Activated CD4-positive, alpha-beta T cell treated with anti-CD3 and anti-CD28 coated beads, Interleukin-2, amount 50 U/mL, for 4 hours (primary cell): ENCODE data around the gene IGFBP2.

ENCODE experiments used
- DNase-seq, 2 experiments: peaks; one replicate each; pipeline ENCODE4 v3.0.0-alpha.2; 2020

Gene IGFBP2

DNA sequence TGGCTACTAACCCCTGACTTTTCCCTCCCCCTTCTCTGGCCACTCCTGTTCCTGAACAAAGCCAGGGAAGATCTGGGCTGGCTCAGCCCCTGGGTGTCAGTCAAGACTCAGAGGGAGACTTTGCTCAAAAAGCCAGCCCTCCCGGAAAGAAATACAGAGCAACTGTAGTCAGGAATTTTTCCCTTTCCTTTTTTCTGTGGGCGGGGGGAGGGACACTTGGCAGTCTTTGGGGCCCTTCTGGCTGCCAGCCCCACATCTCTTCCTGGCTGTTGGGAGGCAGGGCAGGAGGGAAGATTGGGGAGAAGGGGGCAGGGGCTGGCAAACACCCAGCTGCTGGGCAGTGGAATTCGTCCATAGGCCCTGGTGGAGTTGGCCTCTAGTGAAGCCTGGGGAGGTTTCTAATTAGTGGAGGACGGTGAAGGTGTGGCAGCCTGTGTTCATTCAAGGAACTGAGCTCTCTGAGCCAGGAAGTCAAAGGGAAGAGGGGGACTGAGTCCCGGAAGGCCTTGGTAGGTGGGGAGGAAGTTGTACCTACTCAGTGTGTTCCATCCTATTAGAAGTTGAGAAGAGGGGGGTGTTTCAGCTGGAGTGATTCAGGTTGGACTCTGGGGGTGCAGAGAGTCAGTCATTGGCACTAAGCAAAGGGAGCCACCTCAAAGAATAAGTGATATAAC lies 10.9 kb downstream of the IGFBP2 start:
- DNase-seq = no peak

DNA sequence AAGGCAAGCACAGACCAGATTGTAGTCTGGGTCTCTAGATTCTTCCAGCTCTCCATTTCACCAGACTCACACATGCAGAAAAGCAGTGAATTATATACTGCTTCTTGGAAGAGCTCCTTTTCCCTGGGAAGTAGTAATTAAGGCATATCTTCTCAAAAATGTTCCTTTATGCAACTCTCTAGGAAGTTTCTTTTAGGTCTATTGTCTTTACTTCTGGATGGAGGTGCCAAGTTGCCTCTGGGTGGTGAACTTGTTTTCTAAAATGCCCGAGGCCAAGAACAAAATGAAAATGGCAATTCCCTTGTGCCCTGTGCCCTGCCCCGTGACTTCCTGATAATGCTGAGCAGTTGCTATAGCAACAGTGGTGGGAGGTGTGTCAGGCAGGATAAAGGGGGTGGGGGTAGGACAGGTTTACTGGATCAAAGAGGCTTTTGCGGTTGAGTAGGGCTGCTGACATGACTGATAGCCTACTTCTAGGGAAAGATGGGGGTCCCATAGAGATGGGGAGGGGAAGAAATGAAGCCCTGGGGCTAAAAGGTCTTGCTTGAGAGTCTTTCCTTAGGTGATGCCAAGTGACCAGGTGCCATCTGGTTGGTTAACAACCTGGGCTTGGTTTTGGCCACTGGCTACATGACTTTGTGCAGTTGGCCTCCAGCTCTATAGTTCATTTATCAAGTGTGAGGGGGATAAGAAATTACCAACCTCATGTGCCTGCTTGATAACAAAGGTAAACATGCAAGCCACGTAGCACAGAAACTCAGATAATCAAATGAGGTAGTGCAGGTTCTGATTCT lies 11.8 kb downstream of the IGFBP2 start:
- DNase-seq = no peak

DNA sequence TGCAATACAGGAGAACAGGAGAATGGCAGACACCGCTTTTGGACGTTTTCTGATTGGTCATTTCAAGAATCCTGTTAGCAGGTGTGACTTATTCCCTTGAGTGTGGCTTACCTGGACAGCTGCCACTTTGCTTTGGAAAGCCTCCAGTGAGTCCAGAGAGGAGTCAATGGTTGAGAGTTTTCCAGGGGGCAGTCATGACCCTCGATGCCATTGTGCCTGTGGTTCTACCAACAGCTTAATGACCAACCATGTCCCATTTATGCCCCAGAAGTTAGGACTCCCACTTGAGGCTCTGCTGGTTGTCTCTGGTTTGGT lies 12.4 kb downstream of the IGFBP2 start:
- no peak for DNase-seq

DNA sequence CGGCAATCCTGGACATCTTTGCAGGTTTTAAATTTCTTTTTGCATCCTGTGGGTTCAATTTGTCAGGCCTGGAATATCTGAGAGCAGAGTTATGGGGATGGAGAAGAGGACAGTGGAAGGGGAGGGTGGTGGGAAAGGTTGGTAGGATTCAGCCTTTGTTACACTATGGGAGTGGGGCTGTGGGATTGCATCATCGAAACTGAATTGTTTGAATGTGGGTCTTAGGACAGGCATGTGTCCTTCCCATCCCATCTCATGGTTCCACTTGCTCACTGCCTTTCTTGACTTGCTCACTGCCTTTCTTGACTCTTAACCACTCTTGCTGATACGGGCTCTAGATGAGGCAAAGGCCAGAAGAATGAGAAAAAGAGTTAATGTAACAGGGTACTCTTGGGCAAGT lies 12.9 kb downstream of the IGFBP2 start:
- no peak for DNase-seq

DNA sequence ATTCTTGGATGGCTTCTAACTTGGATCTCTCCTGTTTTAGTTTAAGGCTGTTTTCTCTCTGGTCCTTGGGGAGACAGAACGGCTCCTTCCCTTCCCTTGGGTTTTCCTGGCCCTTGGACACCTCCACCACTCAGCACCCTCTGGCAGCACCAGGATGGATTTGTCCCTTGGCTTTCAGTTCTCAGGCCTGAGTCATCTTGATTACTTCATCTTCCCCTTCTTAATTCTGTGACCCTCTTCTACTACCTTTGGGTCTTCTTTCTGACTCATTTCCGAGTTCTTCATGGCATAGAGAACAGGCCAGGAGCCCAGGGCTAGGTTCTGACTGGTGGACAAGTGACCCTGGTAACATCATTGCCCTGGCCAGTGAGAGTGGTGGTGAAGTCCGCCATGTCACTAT lies 14.9 kb downstream of the IGFBP2 start:
- DNase-seq = no peak

DNA sequence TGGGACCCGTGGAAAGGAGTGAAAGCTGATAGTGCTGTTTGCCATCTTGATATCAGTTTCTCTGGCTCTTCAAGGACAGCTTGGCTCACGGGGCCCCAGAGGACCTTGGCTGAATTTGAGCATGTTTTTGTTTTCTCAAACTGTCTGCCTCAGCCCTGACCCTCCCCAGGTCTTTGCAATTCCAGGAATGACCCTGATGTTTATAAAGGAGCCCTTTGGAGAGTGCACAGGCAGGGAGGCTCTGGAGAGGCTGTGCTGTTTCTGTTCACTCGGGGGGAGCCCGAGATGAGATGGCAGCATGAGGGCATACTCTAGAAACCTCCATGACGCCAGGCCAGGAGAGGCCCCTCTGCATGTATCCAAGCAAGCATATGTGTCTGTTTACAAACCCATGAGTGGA lies 16.4 kb downstream of the IGFBP2 start:
- DNase-seq = no peak

DNA sequence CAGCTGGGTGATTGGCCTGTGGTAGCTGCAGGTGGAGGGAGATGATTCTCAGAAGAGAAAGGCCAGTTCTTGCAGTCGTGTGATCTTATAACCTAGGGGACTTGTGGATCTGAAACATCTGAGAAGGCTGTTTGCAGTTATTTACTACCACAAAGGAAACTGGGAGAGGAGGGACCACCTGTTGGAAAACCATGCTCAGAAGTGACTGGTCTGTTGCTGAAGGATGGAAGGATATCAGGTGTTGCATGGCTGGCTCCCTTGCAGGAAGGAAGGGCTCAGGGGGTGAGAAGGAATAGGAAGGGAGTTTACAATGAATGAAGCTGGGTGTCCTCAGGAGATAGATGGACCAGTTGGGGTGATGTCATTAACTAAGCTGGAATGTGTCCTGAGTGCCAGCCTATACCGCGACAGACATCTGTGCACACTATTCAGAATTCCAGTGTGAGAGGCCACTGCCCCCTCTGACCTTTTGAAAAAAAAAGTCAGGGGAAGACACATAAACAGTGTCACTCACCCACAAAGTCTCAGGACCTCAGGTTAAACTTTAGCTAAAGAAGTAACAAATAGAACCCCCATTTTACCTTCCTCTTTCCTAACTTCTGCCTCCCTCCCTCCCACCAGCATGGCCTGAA lies 17.5 kb downstream of the IGFBP2 start:
- DNase-seq = no peak

DNA sequence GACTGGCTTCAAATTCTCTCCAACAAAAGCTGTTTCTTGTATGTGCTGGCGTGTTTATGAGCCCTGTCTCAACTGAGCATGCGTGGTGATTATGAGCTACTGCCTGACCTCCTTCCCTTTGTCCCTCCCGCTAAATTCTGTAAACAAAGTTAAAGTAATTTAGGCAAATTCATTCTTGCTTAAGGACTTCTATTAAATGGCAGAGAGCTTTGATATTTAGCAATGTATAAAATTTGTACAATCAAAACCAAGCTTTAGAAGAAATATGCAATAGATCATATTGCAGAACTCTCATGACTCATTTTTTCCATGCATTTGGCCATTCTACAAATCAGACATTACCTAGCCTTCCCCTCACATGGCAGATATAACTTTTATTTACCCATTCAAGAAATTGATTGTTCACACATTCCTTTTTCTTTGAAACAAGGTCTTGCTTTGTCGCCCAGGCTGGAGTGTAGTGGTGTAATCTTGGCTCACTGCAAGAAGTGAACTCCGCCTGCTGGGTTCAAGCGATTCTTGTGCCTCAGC lies 18.2 kb downstream of the IGFBP2 start:
- no peak for DNase-seq

DNA sequence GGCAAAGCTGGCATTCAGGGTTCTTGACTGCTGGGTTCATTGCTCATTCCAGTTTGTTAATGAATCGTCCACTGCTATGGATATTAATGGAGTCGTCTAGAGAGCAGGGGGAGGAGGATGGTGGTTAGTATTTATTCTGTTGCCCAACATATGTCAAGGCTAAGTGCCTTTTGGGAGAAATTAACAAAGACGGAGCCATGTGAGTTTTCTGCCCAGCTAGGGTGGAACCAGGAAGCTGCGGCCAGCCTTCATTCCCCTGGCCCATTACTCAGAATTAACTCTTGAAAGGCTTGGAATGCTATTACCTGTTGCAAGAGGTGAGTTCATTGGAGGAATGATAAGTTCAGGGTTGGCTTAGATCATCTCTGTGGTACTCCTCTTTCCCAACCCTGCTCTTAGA lies 19.3 kb downstream of the IGFBP2 start:
- DNase-seq = no peak

DNA sequence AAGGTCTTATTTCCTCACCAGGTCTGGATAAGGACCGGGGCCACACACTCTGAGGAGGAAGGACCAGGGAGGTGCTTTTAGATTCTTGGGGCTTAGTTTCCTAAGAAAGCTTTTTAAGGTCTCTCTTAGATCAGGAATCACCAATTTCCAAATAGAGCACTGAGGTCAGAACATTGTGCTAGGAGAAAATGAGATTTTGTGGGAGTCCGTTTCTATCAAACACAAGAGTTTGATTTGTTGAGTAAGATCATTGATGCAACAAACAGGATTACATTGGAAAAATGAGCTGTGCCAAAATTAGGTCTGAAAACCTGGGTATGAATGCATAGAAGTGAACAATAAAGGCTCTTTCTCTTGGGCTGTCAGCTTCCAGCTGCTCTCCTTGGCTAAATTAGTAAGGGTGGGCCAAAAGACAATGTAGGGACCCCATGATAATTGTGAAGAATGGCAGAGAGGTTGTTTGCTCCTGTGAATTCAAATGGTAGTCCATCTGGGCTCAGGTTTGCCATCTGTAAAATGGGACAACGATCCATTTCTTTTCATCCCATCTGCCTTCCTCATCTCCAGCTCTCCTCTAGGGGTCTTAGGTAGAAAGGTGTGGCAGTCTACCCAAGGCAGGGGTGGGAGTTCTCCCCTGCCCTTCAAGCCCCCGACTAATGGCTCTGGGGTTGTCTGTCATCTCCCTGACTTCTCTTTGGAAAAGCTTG lies 20.0 kb downstream of the IGFBP2 start:
- no peak for DNase-seq

DNA sequence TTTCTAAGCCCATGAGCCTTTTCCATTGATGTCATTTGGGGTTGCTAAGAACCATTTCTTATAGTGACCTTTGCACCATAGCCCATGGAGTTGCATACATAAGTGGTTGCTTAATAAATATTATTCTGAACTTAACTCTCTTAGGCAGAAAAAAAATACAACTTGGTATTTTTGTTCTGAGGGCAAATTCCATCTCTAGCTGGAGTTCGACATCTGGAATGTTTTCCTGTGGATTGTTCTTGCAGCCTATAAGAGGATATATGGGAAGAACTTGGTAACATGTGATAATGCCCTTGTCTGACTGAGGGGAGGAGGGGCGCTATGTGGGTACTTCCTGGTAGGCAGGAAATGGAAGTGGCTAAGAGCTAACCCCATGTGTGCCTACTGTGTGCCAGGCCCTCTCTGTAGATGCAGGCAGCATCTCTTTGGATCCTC lies 20.7 kb downstream of the IGFBP2 start:
- no peak for DNase-seq

DNA sequence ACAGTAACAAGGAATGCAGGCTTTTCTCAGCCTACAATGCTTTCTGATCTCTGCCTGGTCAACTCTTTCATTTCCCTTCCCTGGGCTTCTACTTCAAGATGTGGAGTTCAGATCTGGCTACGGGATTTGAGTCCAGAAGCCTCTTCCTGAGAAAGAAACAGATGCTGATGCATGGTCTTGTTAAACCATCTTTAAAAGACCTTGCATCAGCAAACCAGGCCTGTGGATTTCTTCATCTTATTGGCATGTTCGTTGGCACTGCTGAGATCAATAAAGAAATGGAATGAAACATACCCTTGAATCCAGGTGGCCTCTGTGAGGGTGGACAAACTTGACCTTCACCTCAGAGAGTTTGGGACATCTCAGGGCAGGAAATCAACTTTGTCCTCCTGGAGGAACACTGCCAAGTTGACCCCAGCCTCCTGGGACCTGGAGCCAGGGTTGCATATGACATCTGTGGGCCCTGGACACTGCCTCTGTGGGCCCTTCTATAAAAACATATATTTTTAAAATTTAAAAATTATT lies 21.4 kb downstream of the IGFBP2 start:
- DNase-seq = no peak

DNA sequence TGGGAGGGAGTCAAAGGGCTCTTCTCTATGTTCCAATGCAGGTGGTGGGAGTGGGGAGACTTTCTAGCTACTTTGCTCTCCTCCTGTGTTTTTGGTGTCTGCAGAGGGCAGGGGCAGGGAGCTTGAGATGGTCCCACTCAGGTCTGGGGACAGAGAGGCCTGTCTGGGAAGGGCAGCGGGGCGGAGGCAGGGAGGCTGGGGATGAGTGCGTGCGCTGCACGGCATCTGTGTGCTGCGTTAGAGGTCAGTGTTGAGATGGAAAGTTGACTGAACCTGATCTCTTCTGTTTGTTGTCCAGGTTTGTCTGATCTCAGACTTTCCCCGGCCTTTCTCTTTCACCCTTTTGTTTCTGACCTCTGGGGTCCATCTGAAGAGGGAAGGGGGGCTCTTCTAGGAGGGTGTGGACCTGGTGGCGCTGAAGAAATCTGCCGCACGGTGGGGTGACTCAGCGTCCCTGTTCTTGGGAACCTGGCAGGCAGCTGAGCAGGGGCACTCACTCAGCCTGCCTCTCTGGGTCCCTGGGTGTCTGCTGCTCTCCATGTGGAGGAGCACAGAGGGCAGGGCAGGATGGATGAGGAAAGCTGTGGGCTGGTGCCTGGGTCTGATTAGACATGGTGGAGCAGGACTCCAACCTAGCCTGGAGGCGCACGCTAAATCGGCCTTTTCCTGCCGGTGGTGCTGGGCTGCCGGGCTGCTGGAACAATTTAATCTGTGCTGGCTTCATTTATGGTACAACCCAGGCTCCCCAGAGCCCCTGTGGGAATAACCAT lies 24.1 kb downstream of the IGFBP2 start:
- no peak for DNase-seq

DNA sequence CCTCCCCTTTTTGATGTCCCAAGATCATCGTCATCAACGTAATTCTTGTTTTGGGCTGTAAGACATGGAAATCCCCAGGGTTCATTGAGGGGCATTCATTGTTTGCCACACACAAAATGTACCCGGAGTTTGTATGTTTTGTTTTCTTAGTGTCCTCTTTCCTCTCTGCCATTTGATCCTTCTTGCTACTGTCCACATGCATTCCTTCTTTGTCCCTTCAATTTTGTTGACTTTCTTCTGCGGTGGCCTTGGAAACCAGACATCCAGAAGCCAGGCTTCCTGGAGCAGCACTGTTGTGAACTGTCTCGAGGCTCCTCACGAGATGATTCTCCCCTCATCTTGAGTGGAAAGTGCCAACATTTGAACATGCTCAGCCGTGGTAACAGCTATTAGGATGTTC lies 24.8 kb downstream of the IGFBP2 start:
- DNase-seq = no peak

DNA sequence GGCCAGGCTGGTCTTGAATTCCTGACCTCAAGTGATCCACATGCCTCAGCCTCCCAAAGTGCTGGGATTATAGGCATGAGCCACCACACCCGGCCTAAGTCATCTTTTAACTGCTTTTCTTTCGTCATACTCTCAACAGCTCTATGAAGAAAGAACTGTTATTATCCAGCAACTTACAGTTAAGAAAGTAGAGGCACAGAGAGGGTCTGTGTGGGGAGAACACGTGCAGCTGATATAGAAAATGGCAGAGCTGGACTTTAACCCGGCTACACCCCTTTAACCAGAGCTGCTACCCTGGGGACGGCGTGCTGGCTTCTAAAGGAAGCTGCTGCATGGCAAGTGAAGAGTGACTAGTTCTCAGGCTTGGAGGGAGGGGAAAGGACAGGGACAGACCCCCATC lies 25.5 kb downstream of the IGFBP2 start:
- no peak for DNase-seq

DNA sequence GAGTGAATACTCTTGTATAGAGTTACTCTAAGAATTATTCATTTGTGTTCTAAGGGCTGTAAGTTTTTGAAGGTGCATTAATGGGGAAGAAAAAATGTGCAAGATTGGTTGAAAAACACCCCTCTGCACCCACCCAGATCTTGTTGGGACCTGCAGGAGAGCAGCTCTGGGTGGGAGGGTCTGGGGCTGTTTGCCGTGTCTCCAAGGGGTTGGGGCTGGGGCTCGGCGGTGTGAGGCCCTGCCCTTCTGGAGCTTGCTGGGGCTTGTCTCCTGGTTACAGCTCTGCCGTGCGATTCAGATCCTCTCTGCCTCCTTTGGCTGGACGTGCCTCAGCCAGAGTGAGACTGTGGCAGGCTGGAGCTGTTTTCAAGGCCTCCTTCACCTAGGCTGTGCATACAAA lies 26.1 kb downstream of the IGFBP2 start:
- no peak for DNase-seq

DNA sequence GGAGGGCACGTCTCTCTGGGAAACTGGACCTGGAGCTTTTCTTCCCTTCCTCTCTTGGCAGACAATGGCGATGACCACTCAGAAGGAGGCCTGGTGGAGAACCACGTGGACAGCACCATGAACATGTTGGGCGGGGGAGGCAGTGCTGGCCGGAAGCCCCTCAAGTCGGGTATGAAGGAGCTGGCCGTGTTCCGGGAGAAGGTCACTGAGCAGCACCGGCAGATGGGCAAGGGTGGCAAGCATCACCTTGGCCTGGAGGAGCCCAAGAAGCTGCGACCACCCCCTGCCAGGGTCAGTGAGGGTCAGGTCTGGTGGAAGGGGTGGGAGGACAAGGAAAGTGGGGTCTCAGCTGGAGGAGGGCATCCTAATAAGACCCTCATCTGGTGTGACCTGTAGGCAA lies 27.3 kb downstream of the IGFBP2 start:
- no peak for DNase-seq

DNA sequence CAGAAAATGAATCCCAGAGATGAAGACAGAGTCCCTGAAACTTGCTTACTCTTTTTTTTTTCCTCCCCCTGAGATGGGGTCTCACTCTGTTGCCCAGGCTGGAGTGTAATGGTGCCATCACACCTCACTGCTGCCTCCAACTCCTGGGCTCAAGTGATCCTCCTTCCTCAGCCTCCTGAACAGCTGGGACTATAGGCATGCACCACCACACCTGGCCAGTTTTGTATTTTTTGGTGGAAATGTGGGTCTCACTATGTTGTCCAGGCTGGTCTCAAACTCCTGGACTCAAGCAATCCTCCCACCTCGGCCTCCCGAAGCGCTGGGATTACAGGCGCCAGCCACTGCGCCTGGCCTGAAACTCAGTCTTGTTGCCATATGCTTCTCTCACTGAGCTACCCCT lies 27.8 kb downstream of the IGFBP2 start:
- DNase-seq = no peak

DNA sequence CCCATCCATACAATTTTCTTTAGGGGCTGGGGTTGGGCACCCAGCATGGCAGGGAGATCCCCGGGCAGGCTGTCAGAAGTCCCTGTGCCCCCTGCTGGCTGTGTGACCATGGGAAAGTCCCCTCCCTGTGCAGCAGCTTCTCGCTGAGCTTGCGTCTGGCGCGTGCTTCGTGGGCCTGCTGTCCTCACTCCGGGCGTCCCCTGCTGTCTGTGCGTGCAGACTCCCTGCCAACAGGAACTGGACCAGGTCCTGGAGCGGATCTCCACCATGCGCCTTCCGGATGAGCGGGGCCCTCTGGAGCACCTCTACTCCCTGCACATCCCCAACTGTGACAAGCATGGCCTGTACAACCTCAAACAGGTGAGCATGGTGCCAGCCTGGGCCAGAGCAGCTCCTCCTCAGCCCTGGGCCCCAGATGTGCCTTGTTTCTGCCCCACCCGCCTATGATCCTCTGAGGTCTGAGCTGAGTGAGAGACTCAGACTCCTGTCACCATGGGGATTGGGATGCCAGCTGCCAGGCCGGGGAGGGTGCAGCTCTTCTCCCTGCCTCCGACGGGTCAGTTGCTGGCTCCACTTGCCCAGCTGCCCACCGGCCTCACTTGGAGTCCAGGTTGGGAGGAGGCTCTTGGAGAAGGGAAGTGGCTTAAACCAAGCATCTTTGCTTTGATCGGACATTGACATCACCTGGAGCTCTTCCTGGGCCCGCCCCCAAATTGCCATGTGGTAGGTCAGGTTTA lies 28.6 kb downstream of the IGFBP2 start:
- DNase-seq = no peak

DNA sequence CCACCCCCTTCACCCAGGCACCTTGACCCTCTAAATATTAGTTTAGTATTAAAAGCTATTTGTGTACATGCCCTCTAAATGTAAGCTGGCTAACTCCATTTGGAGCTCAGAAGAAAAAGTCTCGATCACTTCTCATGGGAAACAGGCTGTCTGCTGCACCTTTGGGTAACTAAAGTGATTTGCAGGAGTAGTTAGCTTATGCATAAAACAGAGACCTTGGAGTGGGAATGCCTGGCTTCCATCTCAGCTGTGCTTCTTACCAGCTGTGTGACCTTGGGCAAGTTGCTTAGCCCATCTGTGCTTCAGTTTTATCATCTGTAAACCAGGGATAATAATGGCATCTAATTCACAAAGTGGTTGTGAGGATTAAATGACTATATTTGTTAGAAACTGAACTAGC lies 29.9 kb downstream of the IGFBP2 start:
- no peak for DNase-seq

DNA sequence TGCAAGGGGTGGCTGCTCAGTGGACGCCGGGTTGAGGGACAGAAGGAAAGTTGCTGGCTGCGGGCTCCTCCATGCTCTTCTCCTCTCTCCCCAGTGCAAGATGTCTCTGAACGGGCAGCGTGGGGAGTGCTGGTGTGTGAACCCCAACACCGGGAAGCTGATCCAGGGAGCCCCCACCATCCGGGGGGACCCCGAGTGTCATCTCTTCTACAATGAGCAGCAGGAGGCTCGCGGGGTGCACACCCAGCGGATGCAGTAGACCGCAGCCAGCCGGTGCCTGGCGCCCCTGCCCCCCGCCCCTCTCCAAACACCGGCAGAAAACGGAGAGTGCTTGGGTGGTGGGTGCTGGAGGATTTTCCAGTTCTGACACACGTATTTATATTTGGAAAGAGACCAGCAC lies 30.6 kb downstream of the IGFBP2 start:
- DNase-seq = no peak

DNA sequence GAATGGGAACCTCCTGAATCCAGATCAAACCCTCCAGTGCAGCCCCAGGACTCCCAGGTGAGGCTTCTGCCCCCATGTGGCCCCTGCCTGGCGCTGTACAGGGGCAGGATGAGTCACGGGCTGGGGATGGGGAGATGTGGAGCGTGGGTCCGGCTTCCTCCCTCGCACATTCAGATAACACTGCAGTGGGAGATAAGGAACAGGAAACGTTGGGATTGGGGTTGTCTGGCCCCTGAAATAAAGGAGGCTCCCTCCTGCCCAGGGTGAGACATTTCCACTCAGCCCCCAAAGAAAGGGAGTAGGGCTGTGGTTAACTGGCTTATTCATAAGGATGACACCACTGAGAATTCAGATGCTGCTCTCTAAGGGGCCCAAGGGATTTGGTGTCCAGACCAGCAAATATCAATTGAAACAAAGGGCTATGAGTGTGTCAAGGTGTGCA lies 31.4 kb downstream of the IGFBP2 start:
- DNase-seq = no peak
